ENCODE data around the gene IFNAR1.

- TF ChIP-seq CTCF (IDR thresholded peaks at IDR 0.05; ENCODE audit: poor library complexity) (no peak), EZH2 (IDR thresholded peaks at IDR 0.05; ENCODE audit: borderline replicate concordance) (no peak)
Measured at GRCh38 chr21:33375101-33375644, 50.4 kb downstream of the IFNAR1 start.

Data from hepatocyte (in vitro differentiated cells).